ENCODE measurements around the gene SERPINA5.

DNA sequence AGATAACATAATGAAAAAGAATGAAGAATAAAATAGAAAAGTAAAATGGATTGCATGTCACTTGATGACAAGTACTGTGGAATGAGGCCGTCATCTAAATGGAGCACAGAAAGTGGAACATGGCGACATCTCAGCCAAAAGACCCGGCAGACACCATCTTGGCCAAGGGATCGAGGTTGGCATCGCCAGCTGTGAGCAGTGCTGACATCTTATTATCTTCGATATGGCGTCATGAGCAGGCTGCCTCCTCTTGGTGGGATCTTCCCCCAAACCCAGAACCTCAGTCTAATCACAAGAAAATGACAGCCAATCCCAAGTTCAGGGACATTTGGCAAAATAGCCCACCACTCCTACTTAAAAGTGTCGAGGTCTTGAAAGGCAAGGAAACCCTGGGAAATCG is 15.1 kb downstream of the SERPINA5 start:
- no peak for TF ChIP-seq ZNF274 (IDR thresholded peaks at IDR 0.05; ENCODE audit: low read depth, low read length)
- no peak for TF ChIP-seq SUZ12 (IDR thresholded peaks at IDR 0.05; ENCODE audit: extremely low read depth, insufficient read depth, insufficient read length)
- TF ChIP-seq YY1 (IDR thresholded peaks at IDR 0.05; ENCODE audit: insufficient read depth, insufficient read length): no peak
